ENCODE results near the gene CMTM4.
"Not testable (repeated sequence)": the region's sequence is repeated elsewhere in the genome, so short reads cannot be mapped to it uniquely, and the experiment has no call there.

CMTM4 gene

DNA sequence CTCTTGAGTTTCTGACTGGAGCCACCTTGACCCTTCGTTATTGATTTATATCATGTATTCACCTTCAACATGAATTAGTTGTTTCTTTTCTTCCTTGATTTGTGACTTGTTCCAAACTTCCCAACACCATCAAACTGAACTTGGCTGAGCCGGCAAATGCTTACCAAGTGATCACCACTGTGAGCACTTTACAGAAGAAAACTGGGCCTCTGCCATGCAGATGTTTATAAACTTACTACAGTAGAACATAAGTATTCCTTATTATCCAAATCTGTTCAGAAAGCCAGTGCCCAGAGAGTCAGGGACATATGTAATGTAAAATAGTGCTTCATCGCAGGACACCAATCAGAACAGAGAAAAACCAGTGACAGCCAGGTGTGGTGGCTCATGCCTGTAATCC lies 19.9 kb downstream of the CMTM4 start:
- in situ Hi-C loops (cut with HindIII; ENCODE audit: low sequenced_read_pairs): no loop called here

DNA sequence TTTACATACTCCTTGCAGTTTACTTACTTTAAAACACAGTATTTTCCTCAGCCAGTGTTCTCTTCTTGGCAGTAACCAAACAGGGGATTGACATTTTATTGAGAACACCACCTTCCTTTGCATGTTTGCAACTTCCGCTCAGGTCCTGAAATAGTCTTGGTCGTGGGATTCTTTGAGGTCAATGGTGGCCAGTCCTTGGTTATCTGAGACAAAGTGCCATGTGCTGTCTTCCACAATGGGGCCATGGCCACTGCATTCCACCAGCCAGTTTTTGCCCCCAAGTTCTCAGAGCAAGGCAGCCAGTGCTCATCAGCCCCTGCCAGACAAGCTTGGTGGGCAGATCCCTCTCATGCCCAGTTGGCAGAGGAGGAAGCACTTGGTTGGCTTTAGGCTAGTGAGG lies 22.9 kb downstream of the CMTM4 start:
- in situ Hi-C loops (cut with HindIII; ENCODE audit: low sequenced_read_pairs): no loop called here

DNA sequence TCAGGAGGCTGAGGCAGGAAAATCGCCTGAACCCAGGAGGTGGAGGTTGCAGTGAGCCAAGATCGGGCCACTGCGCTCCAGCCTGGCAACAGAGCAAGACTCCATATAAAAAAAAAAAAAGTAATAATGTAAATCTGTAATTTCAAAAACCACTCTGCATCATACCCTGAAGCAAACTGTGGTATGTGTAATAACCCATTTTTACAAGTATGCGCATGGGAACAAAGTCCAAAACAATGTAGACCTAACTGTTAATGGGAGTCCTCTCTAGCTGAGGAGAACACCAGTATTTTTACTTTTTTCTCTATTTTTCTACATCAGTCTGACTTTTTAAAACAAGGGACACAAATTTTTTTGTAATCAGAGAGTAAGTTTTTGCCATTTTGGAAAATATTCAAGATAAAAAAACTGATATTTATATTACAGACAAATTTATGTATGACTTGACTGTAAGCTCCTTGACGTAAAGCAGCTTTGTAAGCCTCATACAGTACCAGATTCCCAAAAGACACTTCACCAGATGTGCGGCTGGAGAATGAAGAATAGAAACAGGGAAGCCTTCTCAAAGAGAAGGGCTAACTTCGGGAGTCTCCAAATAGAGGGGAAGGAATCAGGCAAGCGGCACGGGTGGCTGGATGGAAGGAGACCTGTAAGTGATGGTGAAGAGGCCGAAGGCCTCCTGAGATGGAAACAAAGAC lies 25.7 kb downstream of the CMTM4 start:
- in situ Hi-C loops (cut with HindIII; ENCODE audit: low sequenced_read_pairs): no loop called here

DNA sequence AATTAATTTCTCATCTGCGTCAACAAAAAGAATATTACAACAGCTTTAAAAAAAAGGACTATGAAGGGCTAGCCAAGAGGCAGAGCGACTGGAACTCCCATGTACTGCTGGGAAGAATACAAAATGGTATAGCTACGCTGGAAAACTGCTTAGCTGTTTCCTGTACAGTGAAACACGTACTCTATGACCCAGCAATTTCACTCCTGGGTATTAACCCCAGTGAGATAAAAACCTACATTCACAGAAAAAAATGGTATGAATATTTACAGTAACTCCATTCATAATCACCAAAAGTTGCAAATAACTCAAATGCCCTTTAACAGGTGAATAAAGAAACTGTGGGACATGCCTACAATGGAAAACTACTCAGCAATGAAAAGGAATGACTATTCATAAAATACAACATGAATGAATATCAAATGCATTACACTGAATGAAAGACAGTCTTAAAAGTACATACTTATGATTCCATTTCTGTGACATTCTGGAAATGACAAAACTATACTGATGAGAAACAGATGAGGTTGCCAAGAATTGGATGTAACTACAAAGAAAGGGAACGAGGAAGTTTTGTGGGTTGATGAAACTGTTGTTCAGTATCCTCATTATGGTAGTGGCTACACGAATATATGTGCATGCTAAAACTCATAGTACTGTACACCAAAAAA lies 27.6 kb downstream of the CMTM4 start:
- in situ Hi-C loops (cut with HindIII; ENCODE audit: low sequenced_read_pairs): no loop called here

DNA sequence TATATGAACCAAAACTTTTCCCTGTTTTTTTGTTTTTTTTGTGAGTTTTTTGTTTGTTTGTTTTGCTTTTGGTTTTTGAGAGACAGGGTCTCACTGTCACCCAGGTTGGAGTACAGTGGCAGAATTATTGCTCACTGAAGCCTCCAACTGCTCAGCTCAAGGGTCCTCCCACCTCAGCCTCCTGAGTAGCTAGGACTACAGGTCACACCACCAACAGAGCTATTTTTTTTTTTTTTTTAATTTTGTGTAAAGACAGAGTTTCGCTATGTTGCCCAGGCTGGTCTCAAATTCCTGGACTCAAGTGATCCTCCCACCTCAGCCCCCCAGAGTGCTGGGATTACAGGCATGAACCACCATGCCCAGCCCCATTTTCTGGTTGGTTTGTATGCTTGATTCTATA lies 28.6 kb downstream of the CMTM4 start:
- in situ Hi-C loops (cut with HindIII; ENCODE audit: low sequenced_read_pairs): no loop called here

DNA sequence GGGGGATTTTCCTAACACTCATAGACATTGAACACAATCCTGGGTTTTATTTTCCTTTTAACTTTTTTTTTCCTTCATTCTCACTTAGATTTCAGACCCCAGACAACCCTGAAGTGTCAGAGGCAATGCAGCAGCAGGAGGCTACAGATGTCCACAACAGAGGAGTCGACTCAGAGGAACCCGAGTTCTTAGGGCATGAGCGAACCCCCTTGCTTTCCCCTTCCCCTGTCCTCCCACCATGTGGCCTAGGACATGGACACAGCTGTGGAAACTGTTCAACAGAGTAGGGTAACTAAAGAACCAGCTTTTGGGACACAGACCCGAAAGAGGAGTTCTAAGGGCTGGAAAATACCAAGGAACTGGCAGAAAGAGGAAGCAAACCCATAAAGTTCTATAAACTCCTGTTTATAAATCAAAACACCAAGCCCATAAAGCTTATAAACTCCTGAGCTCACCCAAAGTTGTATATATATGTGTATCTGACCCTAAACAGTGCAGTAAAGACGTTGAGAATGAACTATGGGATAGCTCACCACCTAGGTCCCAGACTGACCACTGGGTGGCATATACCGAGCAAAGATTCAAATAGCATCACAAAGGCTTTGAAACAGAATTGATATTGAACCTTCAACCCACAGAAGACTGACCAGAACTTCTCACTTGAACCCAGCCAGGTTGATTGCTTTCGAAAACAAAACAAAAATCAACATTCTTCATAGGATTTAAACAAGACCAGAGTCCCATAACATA lies 33.9 kb downstream of the CMTM4 start:
- in situ Hi-C loops (cut with HindIII; ENCODE audit: low sequenced_read_pairs): no loop called here

DNA sequence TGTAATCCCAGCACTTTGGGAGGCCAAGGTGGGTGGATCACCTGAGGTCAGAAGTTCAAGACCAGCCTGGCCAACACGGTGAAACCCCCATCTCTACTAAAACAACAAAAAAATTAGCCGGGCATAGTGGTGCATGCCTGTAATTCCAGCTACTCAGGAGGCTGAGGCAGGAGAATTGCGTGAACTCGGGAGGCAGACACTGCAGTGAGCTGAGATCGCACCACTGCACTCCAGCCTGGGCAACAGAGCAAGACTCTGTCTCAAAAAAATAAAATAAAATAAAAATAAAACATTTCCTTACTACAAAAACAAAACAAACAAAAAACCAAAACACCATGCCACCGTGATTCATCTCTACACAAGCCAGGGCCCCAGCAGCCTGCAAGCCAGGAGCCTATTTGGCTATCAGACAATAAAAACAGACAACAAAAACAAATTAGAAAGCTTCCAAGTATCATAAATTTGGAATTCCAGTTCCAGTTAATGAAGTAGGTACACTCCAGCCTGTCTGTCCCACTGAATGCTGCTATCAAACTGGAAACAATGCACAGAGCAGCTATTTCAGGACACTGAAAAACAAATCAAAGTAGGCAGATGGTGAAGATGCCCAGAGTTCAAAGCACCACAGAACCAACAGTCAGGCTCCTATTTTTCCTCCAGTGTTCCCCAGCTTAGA lies 34.7 kb downstream of the CMTM4 start:
- in situ Hi-C loops (cut with HindIII; ENCODE audit: low sequenced_read_pairs): not testable (repeated sequence)

DNA sequence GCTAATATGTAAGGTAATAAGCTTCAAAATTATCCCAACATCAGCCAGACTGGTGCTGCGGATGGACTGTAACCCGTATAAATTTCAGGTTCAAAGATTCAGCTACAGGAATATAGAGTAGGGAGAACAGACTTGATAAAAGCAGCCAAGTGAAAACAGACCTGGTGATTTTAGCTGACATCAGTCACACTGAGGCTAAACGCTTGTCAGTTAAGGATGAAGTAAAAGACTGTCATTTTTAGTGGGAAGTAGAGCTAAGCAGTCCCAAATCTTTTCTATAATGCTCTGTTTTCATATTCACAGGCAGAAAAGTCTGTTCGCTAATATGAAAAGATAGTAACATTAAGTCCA lies 35.4 kb downstream of the CMTM4 start:
- in situ Hi-C loops (cut with HindIII; ENCODE audit: low sequenced_read_pairs): no loop called here

DNA sequence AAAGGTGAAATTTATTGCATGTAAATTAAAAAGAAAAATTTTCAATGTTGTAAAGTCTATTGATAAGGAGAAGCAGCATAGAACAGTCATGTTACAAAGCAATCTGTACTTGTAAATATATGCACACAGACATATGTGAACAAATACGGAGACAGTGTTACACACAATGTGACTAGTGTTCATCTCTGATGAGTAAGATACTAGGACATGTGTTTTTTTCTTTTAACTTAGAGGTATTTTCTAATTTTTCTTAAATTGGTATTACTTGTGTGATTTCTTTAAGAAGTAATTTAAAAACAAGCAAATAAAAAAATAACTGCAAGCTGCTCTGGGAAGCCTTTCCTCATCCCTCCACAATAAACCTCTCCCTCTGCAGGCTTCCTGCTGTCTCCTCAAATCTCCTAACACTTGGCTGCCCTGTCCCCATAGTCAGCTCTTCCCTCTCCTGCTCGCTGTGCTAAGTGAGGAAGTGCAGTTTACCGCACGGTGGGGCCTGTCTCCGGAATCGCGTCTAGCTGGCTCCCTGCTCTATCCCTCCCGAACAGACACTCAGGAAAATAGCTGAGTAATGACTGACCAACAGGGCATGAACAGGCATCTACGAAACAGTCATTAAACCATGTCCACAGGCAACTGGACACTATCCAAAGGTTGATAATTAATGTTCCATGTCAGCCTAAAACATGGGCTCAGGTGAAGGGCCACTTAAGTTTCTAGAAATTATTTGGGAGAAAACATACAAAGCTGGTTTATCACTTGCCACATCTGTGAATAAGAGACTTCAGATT lies 35.9 kb downstream of the CMTM4 start:
- in situ Hi-C loops (cut with HindIII; ENCODE audit: low sequenced_read_pairs): no loop called here

DNA sequence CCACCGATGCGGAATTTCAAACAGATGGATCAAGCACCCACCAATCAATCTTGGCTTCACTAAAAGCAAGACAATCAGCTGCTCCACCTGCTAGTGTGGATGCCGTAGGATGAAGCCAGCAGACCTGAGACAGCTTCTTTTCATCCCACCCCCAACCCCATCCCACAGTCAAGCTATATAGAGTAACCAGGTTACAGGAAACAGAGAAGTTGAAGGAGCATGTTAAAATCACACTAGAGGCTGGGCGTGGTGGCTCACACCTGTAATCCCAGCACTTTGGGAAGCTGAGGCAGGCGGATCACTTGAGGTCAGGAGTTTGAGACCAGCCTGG lies 37.7 kb downstream of the CMTM4 start:
- in situ Hi-C loops (cut with HindIII; ENCODE audit: low sequenced_read_pairs): no loop called here

DNA sequence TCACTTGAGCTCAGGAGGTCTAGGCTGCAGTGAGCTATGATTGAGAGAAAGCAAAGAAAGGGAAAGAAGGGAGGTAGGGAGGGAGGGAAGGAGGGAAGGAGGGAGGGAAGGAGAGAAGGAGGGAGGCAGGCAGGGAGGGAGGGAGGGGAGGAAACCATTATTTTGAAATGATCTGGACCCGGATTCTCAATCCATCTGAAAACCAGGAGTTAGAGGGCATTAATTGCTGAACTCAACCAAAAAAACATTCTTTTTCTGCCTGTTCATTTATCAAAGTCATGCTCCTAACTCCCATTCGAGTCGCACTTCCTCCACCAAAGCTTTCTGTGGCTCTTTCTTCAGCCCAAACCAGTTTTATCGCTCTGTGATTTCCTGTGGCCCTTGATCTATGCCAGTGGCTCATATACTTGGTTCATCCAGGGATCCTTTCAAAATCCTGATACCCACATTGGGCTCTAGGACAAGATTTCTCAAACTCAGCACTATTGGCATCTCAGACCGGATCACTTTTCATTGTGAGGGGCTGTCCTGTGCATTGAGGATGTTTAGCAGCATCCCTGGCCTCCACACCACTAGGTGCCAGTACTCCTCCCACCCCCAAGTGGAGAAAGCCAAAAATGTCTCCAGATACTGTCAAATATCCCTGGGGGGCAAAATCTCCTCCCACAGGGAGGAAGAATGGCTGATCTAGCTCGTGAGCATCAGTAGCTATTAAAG lies 38.2 kb downstream of the CMTM4 start:
- in situ Hi-C loops (cut with HindIII; ENCODE audit: low sequenced_read_pairs): no loop called here

DNA sequence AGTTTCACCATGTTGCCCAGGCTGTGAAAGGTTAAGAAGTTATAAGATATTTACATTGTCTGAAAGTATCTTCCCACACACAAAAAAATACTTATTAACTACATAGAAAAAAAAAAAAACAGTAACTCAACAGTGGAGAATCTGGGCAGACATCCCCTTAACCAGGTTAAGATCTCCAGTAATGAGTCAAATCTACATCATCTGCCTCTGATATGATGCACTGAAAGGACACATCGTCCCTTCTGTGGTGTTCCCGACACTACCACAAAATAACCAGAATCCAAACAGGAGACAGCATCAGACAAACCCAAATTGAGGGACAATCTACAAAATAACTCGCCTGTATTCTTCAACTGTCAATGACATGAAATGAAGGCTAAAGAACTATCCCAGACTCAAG lies 40.0 kb downstream of the CMTM4 start:
- in situ Hi-C loops (cut with HindIII; ENCODE audit: low sequenced_read_pairs): no loop called here

DNA sequence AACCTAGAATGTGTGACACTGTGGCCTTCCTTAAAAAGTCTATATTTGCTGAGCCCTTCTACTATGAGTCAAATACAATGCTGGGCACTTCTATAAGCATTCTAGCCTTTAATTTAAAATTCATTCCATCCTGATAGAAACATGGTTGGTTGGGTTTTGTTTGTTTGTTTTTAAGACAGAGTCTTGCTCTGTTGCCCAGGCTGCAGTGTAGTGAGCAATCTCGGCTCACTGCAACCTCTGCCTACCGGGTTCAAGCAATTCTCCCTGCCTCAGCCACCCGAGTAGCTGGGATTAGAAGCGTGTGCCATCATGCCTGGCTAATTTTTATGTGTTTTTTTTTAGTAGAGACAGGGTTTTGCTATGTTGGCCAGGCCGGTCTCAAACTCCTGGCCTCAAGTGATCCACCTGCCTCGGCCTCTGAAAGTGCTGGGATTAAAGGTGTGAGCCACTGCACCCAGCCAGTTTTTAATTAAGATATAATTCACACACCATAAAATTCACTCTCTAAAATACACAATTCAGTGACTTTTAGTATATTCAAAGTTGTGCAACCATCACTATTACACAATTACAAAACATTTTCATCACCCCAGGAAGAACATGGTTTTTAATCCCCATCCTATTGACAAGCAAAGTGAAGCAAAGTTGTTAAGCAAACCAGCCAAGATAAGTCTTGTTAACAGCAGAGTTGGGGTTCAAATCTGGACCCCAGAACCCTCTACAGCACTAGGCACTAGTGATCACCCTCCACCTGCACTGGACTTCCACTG lies 42.8 kb downstream of the CMTM4 start:
- in situ Hi-C loops (cut with HindIII; ENCODE audit: low sequenced_read_pairs): no loop called here

DNA sequence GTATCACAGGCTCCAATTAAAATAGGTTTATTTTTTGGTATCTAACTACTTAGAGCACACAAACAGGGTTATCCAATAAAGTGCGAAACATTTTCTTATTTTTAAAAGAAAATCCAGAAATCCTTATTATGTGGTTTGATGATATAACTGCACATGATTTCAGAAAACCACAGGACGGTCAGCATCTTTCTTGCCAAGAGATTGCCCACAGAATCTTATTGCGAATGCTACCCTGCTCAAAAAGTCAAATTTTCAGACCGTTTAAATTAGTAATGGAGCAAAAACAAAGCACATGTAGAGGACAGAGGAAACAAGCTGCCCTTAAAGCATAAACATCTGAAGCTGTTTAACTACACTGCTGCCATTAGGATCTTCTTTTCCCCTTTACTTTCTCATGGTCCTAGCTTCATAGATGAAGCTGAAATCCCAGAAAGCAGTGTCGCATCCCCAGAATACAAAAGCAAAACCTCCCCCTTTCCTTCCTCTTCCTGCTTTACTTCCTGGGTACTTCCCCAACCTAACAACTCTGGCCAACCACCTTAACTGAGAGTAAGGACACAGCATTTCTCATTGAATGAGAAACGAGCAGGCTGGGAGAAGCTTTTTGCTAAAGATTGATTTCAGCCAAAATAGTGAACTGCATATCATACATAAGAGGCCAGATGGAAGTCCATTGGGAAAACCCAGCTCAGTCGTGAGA lies 43.7 kb downstream of the CMTM4 start:
- in situ Hi-C loops (cut with HindIII; ENCODE audit: low sequenced_read_pairs): no loop called here

DNA sequence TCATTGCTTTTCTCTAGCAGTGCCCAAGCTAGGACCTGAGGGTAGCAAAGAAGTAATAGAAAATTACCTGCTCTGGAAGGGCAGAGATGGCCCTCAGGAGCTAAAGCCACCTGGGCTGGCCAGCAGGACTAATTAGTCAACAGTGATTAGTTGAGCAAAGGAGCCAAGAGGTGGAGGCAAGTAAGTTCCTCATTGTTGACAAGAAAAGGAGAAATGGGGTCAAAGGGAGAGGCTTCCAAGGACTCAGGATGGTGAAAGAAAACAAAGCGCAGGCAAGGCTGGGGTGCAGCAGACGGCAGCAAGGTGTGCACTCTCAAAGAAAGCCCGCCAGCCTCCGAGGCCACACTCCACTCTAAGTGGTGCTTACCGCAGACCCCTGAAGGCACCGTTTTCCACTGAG lies 44.6 kb downstream of the CMTM4 start:
- in situ Hi-C loops (cut with HindIII; ENCODE audit: low sequenced_read_pairs): no loop called here

DNA sequence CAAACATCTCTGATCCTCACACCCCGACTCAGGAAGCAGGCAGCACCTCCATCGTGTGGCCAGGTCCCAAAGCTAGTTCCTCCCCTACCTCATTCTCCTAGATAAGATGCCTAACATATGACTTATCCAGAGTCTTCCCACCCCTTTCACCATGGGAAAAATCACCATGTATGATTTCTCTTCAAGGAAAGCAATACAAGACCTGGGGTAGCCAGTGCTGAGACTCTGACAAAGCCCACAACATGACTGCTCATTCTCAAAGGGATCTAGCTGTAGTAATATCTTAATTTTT lies 45.1 kb downstream of the CMTM4 start:
- in situ Hi-C loops (cut with HindIII; ENCODE audit: low sequenced_read_pairs): no loop called here

DNA sequence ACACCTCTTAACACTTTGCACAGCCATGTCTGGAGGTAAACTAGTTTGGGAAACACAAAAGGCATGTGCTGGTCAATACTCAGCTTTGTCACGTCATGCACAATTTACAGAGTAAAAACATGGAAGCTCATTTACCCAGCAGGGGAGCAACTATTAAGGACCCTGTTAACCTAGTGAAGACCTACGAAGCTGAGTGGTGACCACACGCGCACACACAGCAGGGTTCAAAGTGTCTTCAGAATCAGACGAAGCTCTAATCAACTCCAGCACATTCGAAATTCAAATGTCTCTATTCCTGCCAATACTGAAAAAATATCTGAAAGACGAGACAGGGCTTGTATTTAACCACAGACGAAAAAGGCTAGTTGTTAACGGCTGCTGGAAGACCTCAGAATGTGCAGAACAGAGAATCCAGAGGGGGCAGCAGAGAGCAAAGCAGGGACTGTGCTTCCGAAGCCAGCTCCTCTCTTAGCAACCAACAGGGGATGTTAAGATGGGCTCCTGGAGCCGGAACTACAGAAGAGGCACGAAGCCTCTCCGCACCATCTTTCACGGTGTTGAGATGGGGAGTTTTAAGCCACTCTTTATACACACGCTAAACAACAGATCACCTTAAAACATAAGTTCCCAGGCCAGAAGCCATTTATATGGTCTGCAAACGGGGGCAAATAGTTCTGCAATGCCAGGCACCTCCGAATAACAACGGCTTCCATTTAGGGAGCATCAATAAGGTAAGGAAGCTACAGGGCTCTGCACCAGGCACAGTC lies 45.7 kb downstream of the CMTM4 start:
- in situ Hi-C loops (cut with HindIII; ENCODE audit: low sequenced_read_pairs): no loop called here

DNA sequence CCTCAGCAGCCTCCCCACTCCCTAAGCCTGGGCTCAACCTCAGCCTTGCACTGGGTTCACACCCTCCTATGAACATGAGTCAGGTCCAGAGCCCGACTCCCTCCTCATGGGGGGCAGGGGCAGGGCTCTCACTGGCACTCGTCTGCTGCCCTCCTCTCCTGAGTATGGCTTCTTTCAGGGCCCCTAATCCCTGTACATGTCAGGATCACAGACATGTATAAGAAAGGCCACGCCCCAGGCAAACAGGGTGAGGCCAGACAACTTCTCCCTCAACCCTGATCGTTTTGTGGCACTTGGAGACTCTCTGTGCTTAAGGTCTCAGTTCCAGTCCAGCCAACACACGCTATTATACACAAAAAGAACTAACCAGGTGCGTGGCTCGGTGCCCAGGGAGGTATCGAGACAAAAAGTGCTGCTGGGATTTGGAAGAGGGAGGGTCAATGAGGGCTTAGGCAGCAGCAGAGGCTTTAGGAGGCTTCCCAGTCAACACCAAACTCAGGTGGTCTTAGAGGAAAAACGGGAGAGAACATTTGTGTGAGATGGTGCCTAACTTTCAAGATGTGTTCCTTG lies 46.8 kb downstream of the CMTM4 start:
- in situ Hi-C loops (cut with HindIII; ENCODE audit: low sequenced_read_pairs): no loop called here
